22Rv1 (cell line): ENCODE measurements around the gene MTMR12.

ENCODE experiments used
- H3K27ac ChIP-seq: fragments of 450-650 bp; 2 replicates; pipeline ENCODE4 v1.5.1; 2017
- ZFX ChIP-seq: fragments of 450-650 bp; IDR thresholded peaks from 2 replicates; pipeline ENCODE4 v1.6.1; 2017; ENCODE audit warnings: antibody characterized with exemption, borderline replicate concordance
- TF ChIP-seq, protein P1 (sequence below): fragments of 450-650 bp; IDR thresholded peaks from 2 replicates; pipeline ENCODE4 v1.5.1; 2017; ENCODE audit warnings: mild to moderate bottlenecking

Gene MTMR12

GRCh38 chr5:32332361-32332760 lies 19.6 kb upstream of the MTMR12 start:
- H3K27ac ChIP-seq: peak overlapping the region; percentile 81
- no peak for TF ChIP-seq ZFX
- TF ChIP-seq, protein P1, sequence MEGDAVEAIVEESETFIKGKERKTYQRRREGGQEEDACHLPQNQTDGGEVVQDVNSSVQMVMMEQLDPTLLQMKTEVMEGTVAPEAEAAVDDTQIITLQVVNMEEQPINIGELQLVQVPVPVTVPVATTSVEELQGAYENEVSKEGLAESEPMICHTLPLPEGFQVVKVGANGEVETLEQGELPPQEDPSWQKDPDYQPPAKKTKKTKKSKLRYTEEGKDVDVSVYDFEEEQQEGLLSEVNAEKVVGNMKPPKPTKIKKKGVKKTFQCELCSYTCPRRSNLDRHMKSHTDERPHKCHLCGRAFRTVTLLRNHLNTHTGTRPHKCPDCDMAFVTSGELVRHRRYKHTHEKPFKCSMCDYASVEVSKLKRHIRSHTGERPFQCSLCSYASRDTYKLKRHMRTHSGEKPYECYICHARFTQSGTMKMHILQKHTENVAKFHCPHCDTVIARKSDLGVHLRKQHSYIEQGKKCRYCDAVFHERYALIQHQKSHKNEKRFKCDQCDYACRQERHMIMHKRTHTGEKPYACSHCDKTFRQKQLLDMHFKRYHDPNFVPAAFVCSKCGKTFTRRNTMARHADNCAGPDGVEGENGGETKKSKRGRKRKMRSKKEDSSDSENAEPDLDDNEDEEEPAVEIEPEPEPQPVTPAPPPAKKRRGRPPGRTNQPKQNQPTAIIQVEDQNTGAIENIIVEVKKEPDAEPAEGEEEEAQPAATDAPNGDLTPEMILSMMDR: no peak

DNA sequence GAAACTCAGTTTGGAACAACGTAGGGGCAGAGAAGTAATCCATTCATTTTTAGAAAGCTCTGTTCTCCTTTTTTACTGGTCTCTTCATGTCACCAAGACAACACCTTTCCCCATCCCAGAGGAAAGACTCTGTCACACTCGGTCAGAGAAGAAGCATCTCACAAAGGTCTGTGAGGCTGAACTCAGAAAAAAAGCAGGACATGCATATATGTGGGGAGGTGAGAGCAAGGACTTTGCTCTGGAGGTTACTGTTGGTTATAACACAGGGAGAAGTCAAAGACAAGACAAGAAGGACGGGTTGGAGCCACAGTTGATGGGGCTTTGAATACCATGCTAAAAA lies 19.2 kb upstream of the MTMR12 start:
- peak overlapping the region; percentile 81 for H3K27ac ChIP-seq
- no peak for TF ChIP-seq ZFX
- TF ChIP-seq, protein P1: no peak

DNA sequence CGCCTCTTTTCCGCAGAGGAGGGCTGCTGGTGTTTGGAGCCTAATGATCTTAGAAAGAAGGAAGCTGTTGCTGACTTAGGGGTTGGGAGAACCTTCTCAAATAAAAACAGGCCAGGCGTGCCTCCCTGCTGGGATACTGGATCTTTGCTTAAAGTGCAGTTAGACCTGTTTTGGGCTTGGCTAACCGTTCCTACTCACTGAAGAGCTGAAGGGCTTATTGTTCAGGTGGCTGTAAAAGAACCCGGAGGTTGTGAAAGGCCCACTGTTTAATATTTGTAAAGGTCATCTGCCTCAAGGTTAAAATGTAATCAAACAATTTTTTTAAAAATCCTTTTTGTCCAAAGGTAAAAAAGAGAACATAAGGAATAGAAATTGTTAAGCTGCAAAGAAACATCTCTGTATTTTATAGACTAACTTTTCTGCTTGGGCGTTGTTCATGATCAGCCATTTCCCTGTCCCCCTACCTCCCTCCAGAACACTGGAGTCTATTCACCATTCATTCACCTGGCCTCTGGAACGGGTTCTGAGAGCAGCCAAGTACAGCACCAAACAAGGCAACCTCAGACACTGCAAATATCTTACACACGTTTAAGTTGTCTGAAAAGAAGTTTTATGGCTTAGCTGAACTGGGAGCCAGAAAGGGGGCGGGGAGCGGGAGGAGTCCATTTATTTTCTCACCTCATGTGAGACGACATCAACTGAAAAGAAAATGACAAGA lies 18.6 kb upstream of the MTMR12 start:
- peak overlapping the region; percentile 81 for H3K27ac ChIP-seq
- TF ChIP-seq ZFX: no peak
- TF ChIP-seq, protein P1: no peak

GRCh38 chr5:32330126-32330971 lies 17.6 kb upstream of the MTMR12 start:
- H3K27ac ChIP-seq: peak overlapping the region; percentile 81

GRCh38 chr5:32329395-32329834 lies 16.7 kb upstream of the MTMR12 start:
- no peak for TF ChIP-seq ZFX
- TF ChIP-seq, protein P1: peak; percentile 85
- H3K27ac ChIP-seq: no peak overlapping the region; the same call in 1 of the 2 replicates

More at GRCh38 chr5:32330126-32330971, 17.6 kb upstream of the MTMR12 start:
- TF ChIP-seq, protein P1: no peak
- no peak for TF ChIP-seq ZFX

DNA sequence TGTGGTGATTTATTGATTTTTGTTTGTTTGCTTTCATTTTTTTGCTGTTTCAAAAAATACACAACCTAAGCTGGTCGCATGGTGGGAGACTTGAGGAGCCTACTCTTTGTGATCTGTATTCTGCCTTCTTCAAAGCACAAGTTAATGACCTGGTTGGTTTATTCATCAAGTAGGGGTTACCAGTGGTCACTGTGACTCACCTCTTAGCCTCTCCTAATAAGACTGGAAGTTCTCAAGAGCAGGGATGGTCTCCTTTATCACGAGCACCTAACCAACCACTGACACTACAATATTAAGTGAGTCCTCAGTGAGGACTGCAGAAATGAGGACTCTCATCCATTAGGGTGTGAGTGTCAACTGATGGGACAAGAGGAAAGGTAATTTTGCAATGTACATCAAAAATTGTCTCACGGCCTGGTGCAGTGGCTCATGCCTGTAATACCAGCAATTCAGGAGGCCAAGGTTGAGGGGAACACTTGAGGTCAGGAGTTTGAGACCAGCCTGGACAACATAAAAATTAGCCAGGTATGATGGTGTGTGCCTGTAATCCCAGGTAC lies 13.6 kb upstream of the MTMR12 start:
- TF ChIP-seq, protein P1: no peak
- TF ChIP-seq ZFX: no peak
- no peak overlapping the region for H3K27ac ChIP-seq
